Stimulated activated CD8-positive, alpha-beta memory T cell treated with anti-CD3 and anti-CD28 coated beads, Interleukin-7, amount 100 ng/mL, for 48 hours (primary cell): ENCODE measurements around the gene MPV17L2.

ENCODE experiments used
- DNase-seq, 2 donors: peaks; one replicate each; pipeline ENCODE4 v3.0.0-alpha.2; 2020; ENCODE audit warnings: low read depth in 1 of 2; ENCODE audit errors: extremely low read depth in 1 of 2

The MPV17L2 gene

DNA sequence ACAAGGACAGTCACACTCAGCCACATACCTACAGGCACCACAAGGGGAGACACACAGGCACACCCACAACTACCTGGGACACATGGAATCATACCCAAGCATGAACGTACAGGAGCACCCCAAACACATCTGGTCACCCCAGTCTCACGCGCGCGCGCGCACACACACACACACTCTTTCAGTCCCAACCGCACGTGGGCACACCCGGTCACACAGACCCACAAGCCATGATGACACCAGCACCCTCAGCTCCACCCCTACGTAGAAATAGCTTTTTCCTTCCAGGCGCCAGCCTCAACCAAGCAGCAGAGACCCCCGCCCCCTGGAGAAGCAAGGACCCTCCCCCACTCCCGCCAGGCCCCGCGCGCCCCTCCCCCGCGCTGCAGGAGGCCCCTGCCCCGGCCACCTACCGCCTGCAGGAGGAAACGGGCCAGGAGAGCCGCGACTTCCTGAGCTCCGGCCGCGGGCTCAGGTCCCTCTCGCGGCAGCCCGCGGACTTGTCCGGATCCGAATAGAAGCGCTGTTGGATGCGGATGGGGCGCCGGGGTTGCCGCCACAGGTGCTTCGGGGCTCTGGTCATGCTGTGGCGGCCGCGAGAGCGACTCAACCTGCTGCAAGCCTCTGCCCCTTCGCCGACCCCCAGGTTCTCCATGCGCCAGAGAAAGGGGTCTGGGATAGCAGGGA is 39.7 kb downstream of the MPV17L2 start:
- no peak for DNase-seq

DNA sequence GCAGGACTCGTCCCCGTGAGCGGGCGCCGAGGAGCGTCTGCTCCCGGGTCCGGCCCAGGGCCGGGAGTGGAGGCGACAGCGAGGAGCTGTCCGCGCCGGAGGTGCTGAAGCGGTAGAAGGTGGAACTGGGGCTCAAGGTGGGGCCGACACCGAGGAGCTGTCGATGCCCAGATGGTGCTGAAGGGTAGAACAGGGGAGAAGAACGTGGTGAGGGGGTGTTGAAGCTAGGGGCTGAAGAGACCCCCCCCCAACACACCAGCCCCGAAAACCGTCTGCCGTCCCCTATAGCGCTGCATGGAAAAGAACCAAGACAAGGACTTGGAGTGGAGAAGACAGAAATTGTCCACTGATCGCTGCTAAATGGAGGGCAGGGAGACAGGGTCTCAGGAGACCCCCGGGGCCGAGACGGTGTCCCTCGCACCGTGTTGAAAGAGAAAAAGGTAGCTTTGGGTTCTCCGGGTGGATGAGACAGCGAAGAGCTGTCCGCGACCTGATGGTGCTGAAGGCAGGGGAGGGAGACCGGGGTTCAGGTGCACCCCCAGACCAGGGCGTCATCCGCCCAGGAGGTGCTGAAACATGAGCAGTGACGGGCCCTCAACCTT is 40.3 kb downstream of the MPV17L2 start:
- DNase-seq = no peak

DNA sequence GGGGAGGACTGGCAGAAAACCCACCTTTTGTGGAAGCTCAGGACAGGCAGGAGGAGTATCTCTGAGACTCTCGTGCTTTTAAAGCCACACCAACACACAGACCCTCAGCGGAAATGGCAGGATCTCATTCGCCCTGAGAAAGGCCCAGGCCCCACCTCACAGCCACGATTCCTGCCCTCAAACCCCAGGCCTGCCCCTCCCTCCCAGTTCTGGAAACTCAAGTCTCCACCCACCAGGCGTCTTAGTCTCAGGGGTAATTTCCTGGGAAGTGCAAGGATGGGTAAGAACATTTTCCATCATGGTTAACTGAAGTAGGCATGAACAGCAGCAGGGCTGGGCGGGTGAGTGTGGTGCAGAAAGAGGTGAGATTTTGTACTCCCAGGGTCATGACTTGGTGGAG is 41.2 kb downstream of the MPV17L2 start:
- no peak for DNase-seq

DNA sequence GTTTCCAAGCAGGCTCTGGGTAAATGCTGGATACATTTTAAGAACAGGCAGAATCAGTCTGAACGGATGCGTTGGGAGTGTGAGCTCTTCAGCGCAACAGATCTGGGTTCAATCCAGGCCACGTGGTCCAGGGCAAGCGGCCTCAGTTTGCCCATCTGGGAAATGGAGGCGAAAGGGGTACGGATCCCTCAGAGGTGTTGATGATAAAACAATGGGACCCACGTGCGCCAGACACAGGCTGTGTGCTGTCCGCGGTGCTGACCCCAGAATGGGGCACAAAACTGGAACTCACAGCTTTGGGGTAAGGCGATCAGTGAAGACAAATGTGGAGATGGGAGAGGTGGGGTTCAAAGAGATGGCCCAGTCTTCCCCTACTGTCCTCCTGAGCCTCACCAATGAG is 46.3 kb downstream of the MPV17L2 start:
- no peak for DNase-seq

DNA sequence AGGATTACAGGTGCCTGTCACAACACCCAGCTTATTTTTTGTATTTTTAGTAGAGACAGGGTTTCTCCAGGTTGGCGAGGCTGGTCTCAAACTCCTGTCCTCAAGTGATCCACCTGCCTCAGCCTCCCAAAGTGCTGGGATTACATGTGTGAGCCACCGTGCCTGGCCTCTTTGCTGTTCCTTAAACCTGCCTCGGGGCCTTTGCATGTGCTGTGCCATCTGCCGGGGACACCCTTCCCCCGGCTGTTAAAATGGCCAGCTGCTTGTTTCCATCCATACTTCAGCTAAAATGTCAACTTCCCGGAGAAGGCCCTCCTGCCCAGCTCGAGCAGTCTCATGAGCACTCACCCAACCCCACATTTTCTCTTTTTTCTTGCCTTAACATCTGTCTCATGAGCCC is 52.3 kb downstream of the MPV17L2 start:
- no peak for DNase-seq
